ENCODE measurements around the gene ARHGEF37. TPM values are rescaled to one million over a fixed set of nuclear protein-coding genes. Genes with fewer than 3 reads are reported as not detected.

The ARHGEF37 gene
- total RNA-seq, 1 experiment from 2014 or later, result 0.42 TPM

DNA sequence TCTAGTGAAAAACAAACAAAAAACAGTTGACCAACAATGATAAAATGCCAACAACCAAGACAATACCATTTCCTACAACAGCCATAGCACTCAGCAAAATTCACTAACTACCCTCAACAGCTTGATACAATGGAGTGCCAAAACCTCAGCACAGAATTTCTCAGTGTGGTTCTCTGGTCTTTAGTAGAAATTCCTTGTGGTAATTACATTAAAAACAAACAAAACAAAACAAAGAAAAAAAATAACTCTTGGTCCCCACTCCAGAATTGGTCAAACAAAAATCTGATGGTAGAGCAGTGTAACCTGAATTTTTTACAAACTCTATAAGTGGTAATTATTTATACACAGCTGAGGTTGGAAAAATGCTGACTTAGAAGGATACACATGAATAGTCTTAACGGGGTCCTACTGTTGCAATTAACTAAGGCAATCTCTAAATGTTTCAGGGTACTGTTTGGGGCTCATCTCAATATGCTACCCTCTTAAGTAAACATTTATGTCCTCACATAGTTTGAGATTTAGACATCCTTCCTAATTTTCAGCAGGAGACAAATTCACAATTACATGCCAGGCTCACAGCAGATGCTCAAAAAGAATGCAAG lies 43.8 kb upstream of the ARHGEF37 start:
- no peak for DNase-seq
- no peak overlapping the region for H3K18ac ChIP-seq (ENCODE audit: insufficient read length, low read depth, low read length)
- H3K27me3 ChIP-seq (ENCODE audit: insufficient read depth, low read length), result no peaks in the 10 kb centered on the region
- no peak overlapping the region for H3K23ac ChIP-seq (ENCODE audit: insufficient read length, low read depth, low read length)
- H3K56ac ChIP-seq (ENCODE audit: insufficient read length, low read depth, low read length), result no peak overlapping the region
- H3K4ac ChIP-seq (ENCODE audit: low read depth, low read length), result no peak overlapping the region
- H3K14ac ChIP-seq (ENCODE audit: insufficient read depth, low read length), result no peak overlapping the region
- no peak overlapping the region for H2BK15ac ChIP-seq (ENCODE audit: low read depth, low read length)
- no peak overlapping the region for H4K8ac ChIP-seq (replicated peaks; ENCODE audit: insufficient read length, low read depth, low read length)
- no peaks in the 10 kb centered on the region for H3K23me2 ChIP-seq (ENCODE audit: insufficient read length, low read depth, low read length, poor library complexity, severe bottlenecking)
- H2BK5ac ChIP-seq (ENCODE audit: insufficient read length, low read length), result no peak overlapping the region
- no CpG with 5 or more reads among the region's 1 CpG for WGBS (ENCODE audit: extremely low coverage, insufficient read length, low lambda C conversion rate)
- H3K4me3 Mint-ChIP-seq, result no peak overlapping the region
- H3K4me2 ChIP-seq (ENCODE audit: insufficient read depth, insufficient read length, low read length), result no peak overlapping the region
- no peak overlapping the region for H4K5ac ChIP-seq (ENCODE audit: insufficient read length, low read depth, low read length)
- H3K9me3 ChIP-seq (ENCODE audit: control insufficient read depth, low read depth, low read length), result no peaks in the 10 kb centered on the region
- H3K36me3 Mint-ChIP-seq (ENCODE audit: insufficient read depth in 1 of 3, low read depth in 3 of 3), result peaks cover 12 to 51% (median 47%) of the 10 kb centered on the region in 3 experiments; a peak in 6 of 7 replicates
- H2BK120ac ChIP-seq (ENCODE audit: low read depth, low read length, poor library complexity, severe bottlenecking), result no peak overlapping the region
- H4K91ac ChIP-seq (ENCODE audit: insufficient read length, low read depth, low read length), result no peak overlapping the region
- TF ChIP-seq, protein P1, sequence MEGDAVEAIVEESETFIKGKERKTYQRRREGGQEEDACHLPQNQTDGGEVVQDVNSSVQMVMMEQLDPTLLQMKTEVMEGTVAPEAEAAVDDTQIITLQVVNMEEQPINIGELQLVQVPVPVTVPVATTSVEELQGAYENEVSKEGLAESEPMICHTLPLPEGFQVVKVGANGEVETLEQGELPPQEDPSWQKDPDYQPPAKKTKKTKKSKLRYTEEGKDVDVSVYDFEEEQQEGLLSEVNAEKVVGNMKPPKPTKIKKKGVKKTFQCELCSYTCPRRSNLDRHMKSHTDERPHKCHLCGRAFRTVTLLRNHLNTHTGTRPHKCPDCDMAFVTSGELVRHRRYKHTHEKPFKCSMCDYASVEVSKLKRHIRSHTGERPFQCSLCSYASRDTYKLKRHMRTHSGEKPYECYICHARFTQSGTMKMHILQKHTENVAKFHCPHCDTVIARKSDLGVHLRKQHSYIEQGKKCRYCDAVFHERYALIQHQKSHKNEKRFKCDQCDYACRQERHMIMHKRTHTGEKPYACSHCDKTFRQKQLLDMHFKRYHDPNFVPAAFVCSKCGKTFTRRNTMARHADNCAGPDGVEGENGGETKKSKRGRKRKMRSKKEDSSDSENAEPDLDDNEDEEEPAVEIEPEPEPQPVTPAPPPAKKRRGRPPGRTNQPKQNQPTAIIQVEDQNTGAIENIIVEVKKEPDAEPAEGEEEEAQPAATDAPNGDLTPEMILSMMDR (conservative IDR thresholded peaks at IDR 0.05), result no peak
- peaks cover 32 to 35% of the 10 kb centered on the region in 2 experiments for H3K4me1 Mint-ChIP-seq
- no peak overlapping the region for H3T11ph ChIP-seq (ENCODE audit: low read length)
- H3K79me1 ChIP-seq (ENCODE audit: insufficient read depth, low read depth, low read length, poor library complexity, severe bottlenecking), result no peaks in the 10 kb centered on the region
- peaks cover 82% of the 10 kb centered on the region; the same call in 1 of the 2 replicates for H3K79me2 ChIP-seq (ENCODE audit: insufficient read depth, low read length)
- H2BK12ac ChIP-seq (ENCODE audit: insufficient read length, low read depth, low read length), result no peak overlapping the region
- H3K9ac ChIP-seq (ENCODE audit: extremely low read depth, insufficient read length, low read length), result no peak overlapping the region
- H4K20me1 ChIP-seq (ENCODE audit: control insufficient read depth, insufficient read depth, insufficient read length), result no peaks in the 10 kb centered on the region
- no peaks in the 10 kb centered on the region for H3K27me3 Mint-ChIP-seq (ENCODE audit: low read depth)
- no peaks in the 10 kb centered on the region; a peak in 1 of 5 replicates for H3K9me3 Mint-ChIP-seq
- peak overlapping the region; percentile 42 to 88 (median 70); a peak in 6 of 7 replicates for H3K27ac Mint-ChIP-seq
- no peak overlapping the region for H2BK20ac ChIP-seq (ENCODE audit: low read depth, low read length, poor library complexity, severe bottlenecking)
- no peak overlapping the region for H2AK5ac ChIP-seq (ENCODE audit: insufficient read length, low read length)
- H3K27ac ChIP-seq (ENCODE audit: insufficient read length, low read depth, low read length), result no peak overlapping the region
- no peaks in the 10 kb centered on the region for H3K4me1 ChIP-seq (ENCODE audit: insufficient read depth, low read length)
- H2AFZ ChIP-seq (ENCODE audit: low read length), result no peak overlapping the region
